H1 (cell line): Measurements from ENCODE around the gene RAD51D.
"Not testable (repeated sequence)": the region's sequence is repeated elsewhere in the genome, so short reads cannot be mapped to it uniquely, and the experiment has no call there.

ENCODE experiments used
- ASH2L ChIP-seq: fragments of 200-600, 300-600 bp; sonication (generic); IDR thresholded peaks from one replicate; pipeline ENCODE4 v1.7.1; 2017; ENCODE audit warnings: low read length
- BCL11A ChIP-seq, 2 experiments: IDR thresholded peaks; one replicate each; pipeline ENCODE4 v1.6.1; 2011; ENCODE audit warnings: low read depth in 2 of 2, low read length in 2 of 2, mild to moderate bottlenecking in 2 of 2
- CTCF ChIP-seq, 3 experiments: IDR thresholded peaks; 1 replicate in 2 of 3; 2 replicates in 1 of 3; pipeline versions ENCODE4 v1.5.1 to v1.6.1; 2011; ENCODE audit warnings: low read length in 3 of 3, mild to moderate bottlenecking in 3 of 3, inconsistent platforms in 2 of 3, low read depth in 1 of 3, moderate library complexity in 1 of 3; ENCODE audit not compliant: insufficient read depth in 1 of 3; ENCODE audit errors: control extremely low read depth in 1 of 3
- EZH2 ChIP-seq: fragments of 200-600 bp; sonication (generic); IDR thresholded peaks from 2 replicates; pipeline ENCODE4 v1.7.1; 2012; ENCODE audit warnings: low read depth, mild to moderate bottlenecking, moderate library complexity, low read length, inconsistent platforms; ENCODE audit not compliant: severe bottlenecking
- FOSL1 ChIP-seq: IDR thresholded peaks from 2 replicates; pipeline ENCODE4 v1.6.1; 2011; ENCODE audit warnings: mild to moderate bottlenecking, low read depth, low read length, moderate library complexity; ENCODE audit not compliant: insufficient read depth
- POLR2A ChIP-seq, 2 experiments: IDR thresholded peaks; 1 replicate in 1 of 2; 2 replicates in 1 of 2; pipeline ENCODE4 v1.6.1; 2011; ENCODE audit warnings: low read depth in 2 of 2, low read length in 2 of 2, mild to moderate bottlenecking in 2 of 2; ENCODE audit errors: control extremely low read depth in 1 of 2
- POLR2AphosphoS5 ChIP-seq: IDR thresholded peaks from 2 replicates; pipeline ENCODE4 v1.6.1; 2011; ENCODE audit warnings: low read depth, low read length
- SIX5 ChIP-seq: IDR thresholded peaks from 2 replicates; pipeline ENCODE4 v1.6.1; 2011; ENCODE audit warnings: mild to moderate bottlenecking, low read depth, low read length
- SRF ChIP-seq: IDR thresholded peaks from 2 replicates; pipeline ENCODE4 v1.6.1; 2011; ENCODE audit warnings: mild to moderate bottlenecking, low read depth, low read length, moderate library complexity
- TF ChIP-seq, protein P1 (sequence below): IDR thresholded peaks from 2 replicates; pipeline ENCODE4 v1.6.1; 2012; ENCODE audit warnings: inconsistent platforms

GRCh38 chr17:35151080-35151479, 31.4 kb upstream of the RAD51D start:
- not testable (repeated sequence) for TF ChIP-seq POLR2A (IDR thresholded peaks at IDR 0.05; ENCODE audit: control extremely low read depth in 1 of 2, low read depth in 2 of 2, low read length in 2 of 2); ASH2L; CTCF (IDR thresholded peaks at IDR 0.05; ENCODE audit: control extremely low read depth in 1 of 3, insufficient read depth in 1 of 3, low read depth in 1 of 3, low read length in 3 of 3); POLR2AphosphoS5; SRF; FOSL1; BCL11A (IDR thresholded peaks at IDR 0.05; ENCODE audit: low read depth in 2 of 2, low read length in 2 of 2); EZH2; SIX5
- TF ChIP-seq, protein P1, sequence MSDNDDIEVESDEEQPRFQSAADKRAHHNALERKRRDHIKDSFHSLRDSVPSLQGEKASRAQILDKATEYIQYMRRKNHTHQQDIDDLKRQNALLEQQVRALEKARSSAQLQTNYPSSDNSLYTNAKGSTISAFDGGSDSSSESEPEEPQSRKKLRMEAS = not testable (repeated sequence)
